SK-N-SH (cell line): ENCODE results near the gene WWTR1. TPM values are rescaled to one million over a fixed set of nuclear protein-coding genes. Genes with fewer than 3 reads are reported as not detected.
A peak's percentile ranks its signal among the peaks of the same experiment; 100 is the strongest.

Experiments
- CTCF ChIA-PET: fragments of 300-600, 350-600 bp; formaldehyde crosslinking; extraction: SDS; loops from one replicate; lab custom pipeline; 2021; lab: Yijun Ruan, JAX
- POLR2A ChIA-PET: fragments of 350-600 bp; sonication (Branson Sonifier 250); formaldehyde crosslinking; extraction: SDS; loops from one replicate; lab custom pipeline; 2020; ENCODE audit warnings: antibody characterized with exemption, inconsistent platforms; lab: Yijun Ruan, JAX
- DNase-seq: peaks from one replicate; pipeline ENCODE4 v3.0.0; 2012
- H2AFZ ChIP-seq: fragments of 200-600 bp; sonication (generic); 2 replicates; pipeline ENCODE4 v1.8.1; 2016; ENCODE audit warnings: antibody characterized with exemption, mild to moderate bottlenecking, low read depth
- H3F3A ChIP-seq: fragments of 200-600 bp; sonication (generic); replicated peaks from 2 replicates; pipeline ENCODE3; 2016; ENCODE audit warnings: antibody characterized with exemption, mild to moderate bottlenecking; ENCODE audit not compliant: insufficient read depth
- H3K27ac ChIP-seq, 2 experiments: fragments of 200-500 bp in 1 of 2; fragments of 200-600 bp in 1 of 2; sonication (Bioruptor generic) in 1 of 2; sonication (generic), shearing (Covaris generic) in 1 of 2; 2 replicates each; pipeline versions ENCODE4 v1.5.1 to v1.6.1; 2014 to 2016; ENCODE audit warnings: low read depth in 2 of 2, inconsistent platforms in 1 of 2, low read length in 1 of 2, mild to moderate bottlenecking in 1 of 2, mixed read lengths in 1 of 2
- H3K27me3 ChIP-seq: fragments of 200-600 bp; sonication (generic), shearing (Covaris generic); 2 replicates; pipeline ENCODE4 v1.6.1; 2016; ENCODE audit warnings: mixed run types; ENCODE audit not compliant: insufficient read depth
- H3K36me3 ChIP-seq, 2 experiments: fragments of 200-500 bp in 1 of 2; fragments of 200-600 bp in 1 of 2; sonication (Bioruptor generic) in 1 of 2; sonication (generic) in 1 of 2; replicated peaks in 1 of 2; 2 replicates each; pipeline versions ENCODE3 to v1.5.1; 2014 to 2016; ENCODE audit warnings: low read length in 1 of 2, mild to moderate bottlenecking in 1 of 2; ENCODE audit not compliant: insufficient read depth in 2 of 2, control insufficient read depth in 1 of 2
- H3K4me1 ChIP-seq, 2 experiments: fragments of 200-500 bp in 1 of 2; fragments of 200-600 bp in 1 of 2; sonication (Bioruptor generic) in 1 of 2; sonication (generic), shearing (Covaris generic) in 1 of 2; 2 replicates each; pipeline versions ENCODE4 v1.5.1 to v1.6.1; 2014 to 2016; ENCODE audit warnings: low read depth in 1 of 2, low read length in 1 of 2, mixed run types in 1 of 2; ENCODE audit not compliant: insufficient read depth in 2 of 2, control insufficient read depth in 1 of 2
- H3K4me2 ChIP-seq: fragments of 200-600 bp; sonication (generic), shearing (Covaris generic); 2 replicates; pipeline ENCODE4 v1.6.1; 2017; ENCODE audit warnings: mixed run types
- H3K4me3 ChIP-seq, 2 experiments: fragments of 200-500 bp in 1 of 2; fragments of 200-600 bp in 1 of 2; sonication (Bioruptor generic) in 1 of 2; sonication (generic), shearing (Covaris generic) in 1 of 2; 2 replicates each; pipeline versions ENCODE4 v1.5.1 to v1.8.1; 2014 to 2016; ENCODE audit warnings: low read depth in 2 of 2, inconsistent platforms in 1 of 2, low read length in 1 of 2, mild to moderate bottlenecking in 1 of 2, mixed read lengths in 1 of 2, moderate library complexity in 1 of 2
- H3K79me2 ChIP-seq: fragments of 200-600 bp; sonication (generic); 2 replicates; pipeline ENCODE4 v1.8.1; 2017; ENCODE audit warnings: mild to moderate bottlenecking; ENCODE audit not compliant: insufficient read depth
- H3K9ac ChIP-seq: fragments of 200-600 bp; sonication (generic); 2 replicates; pipeline ENCODE4 v1.6.1; 2017; ENCODE audit warnings: mixed run types
- H3K9me2 ChIP-seq: fragments of 200-600 bp; sonication (generic); 2 replicates; pipeline ENCODE4 v1.6.1; 2017; ENCODE audit warnings: mixed run types
- H3K9me3 ChIP-seq: fragments of 200-600 bp; sonication (generic); 2 replicates; pipeline ENCODE4 v1.6.1; 2017; ENCODE audit warnings: mixed run types, mild to moderate bottlenecking, moderate library complexity
- H4K20me1 ChIP-seq: fragments of 200-600 bp; sonication (generic); 2 replicates; pipeline ENCODE4 v1.6.1; 2017; ENCODE audit warnings: mild to moderate bottlenecking, mixed run types; ENCODE audit not compliant: insufficient read depth
- CTCF ChIP-seq: fragments of 200-600 bp; sonication (generic); IDR thresholded peaks from 2 replicates; pipeline ENCODE4 v1.6.1; 2017; ENCODE audit warnings: antibody characterized with exemption, mild to moderate bottlenecking, moderate library complexity
- EZH2phosphoT487 ChIP-seq: fragments of 200-600 bp; sonication (generic); IDR thresholded peaks from 2 replicates; pipeline ENCODE4 v1.6.1; 2017; ENCODE audit warnings: low read depth, mixed run types, mild to moderate bottlenecking, antibody characterized with exemption, moderate library complexity, borderline replicate concordance
- FOSL2 ChIP-seq: IDR thresholded peaks from 2 replicates; pipeline ENCODE4 v1.4.0; 2012; ENCODE audit warnings: low read depth, mild to moderate bottlenecking, moderate library complexity, borderline replicate concordance
- FOXJ3 ChIP-seq: sonication (generic); formaldehyde crosslinking; IDR thresholded peaks from 2 replicates; pipeline ENCODE4 v1.5.1; 2020; ENCODE audit warnings: mild to moderate bottlenecking, missing genetic modification reagents
- GABPA ChIP-seq: IDR thresholded peaks from 2 replicates; pipeline ENCODE4 v1.4.0; 2012; ENCODE audit warnings: low read depth, mild to moderate bottlenecking
- JUND ChIP-seq: IDR thresholded peaks from 2 replicates; pipeline ENCODE4 v1.4.0; 2012
- PBX3 ChIP-seq: IDR thresholded peaks from 2 replicates; pipeline ENCODE4; 2012
- POLR2AphosphoS5 ChIP-seq: IDR thresholded peaks from 2 replicates; pipeline ENCODE4 v1.6.1; 2012; ENCODE audit warnings: low read depth, low read length
- REST ChIP-seq: IDR thresholded peaks from 2 replicates; pipeline ENCODE4 v1.6.1; 2012; ENCODE audit warnings: mild to moderate bottlenecking, low read depth, low read length, moderate library complexity
- SMC3 ChIP-seq: IDR thresholded peaks from 2 replicates; pipeline ENCODE4 v1.6.1; 2012; ENCODE audit warnings: low read depth, low read length, improper control_type of control experiment
- WGBS: methylation state at CpG from one replicate; pipeline ENCODE4 v1.1.6; 2017; ENCODE audit warnings: low lambda C conversion rate; 5-methylcytosine and 5-hydroxymethylcytosine counted together
- polyA plus RNA-seq, 3 experiments: library from polyadenylated mRNA; depleted of rRNA; stranded (reverse); fragments of >200 nt; gene quantifications; 2 replicates each; pipeline ENCODE4 v1.2.3, GENCODE V29; 2012

The WWTR1 gene
- polyA plus RNA-seq, 1 of the 3 experiments (the other 2 are of a cell fraction): 60.6 TPM

GRCh38 chr3:149688122-149688757, 30.4 kb upstream of the WWTR1 start (continued):
- TF ChIP-seq CTCF (no peak), EZH2phosphoT487 (no peak)

GRCh38 chr3:149686996-149687395, 29.2 kb upstream of the WWTR1 start:
- no peaks in the 10 kb centered on the region for H3K9me2 ChIP-seq
- TF ChIP-seq SMC3 (no peak), PBX3 (no peak), JUND (no peak), FOSL2 (no peak), FOXJ3 (CRISPR knock-in tag) (no peak)
- TF ChIP-seq, all 33 proteins: peak for 0
- ChIA-PET CTCF (interaction anchor here (1.1 to 2.1 kb wide), 3 partner anchors 18 to 30 kb away, joined by 3 to 7 read pairs (median 3); no protein-coding TSS in a partner anchor), POLR2A (no interaction called here)
- Histone ChIP-seq H3K27me3 (no peaks in the 10 kb centered on the region), H3F3A (no peaks in the 10 kb centered on the region), H3K79me2 (no peaks in the 10 kb centered on the region), H3K4me1 (no peaks in the 10 kb centered on the region), H3K4me3 (no peak overlapping the region), H2AFZ (no peak overlapping the region), H4K20me1 (no peaks in the 10 kb centered on the region), H3K36me3 (peaks cover 0 to 2% of the 10 kb centered on the region in 2 experiments), H3K9me3 (no peaks in the 10 kb centered on the region), H3K9ac (no peak overlapping the region), H3K4me2 (no peak overlapping the region), H3K27ac (no peak overlapping the region)
- WGBS: 85% methylated on average over 2 of the region's 2 CpGs
- no peak for DNase-seq

- H3K9me3 ChIP-seq: no peaks in the 10 kb centered on the region
- H3K9me2 ChIP-seq: no peaks in the 10 kb centered on the region
- TF ChIP-seq REST (0 out of 2 replicates have a peak, but pooled peaks have one; percentile 30), POLR2AphosphoS5 (no peak), GABPA (no peak), SMC3 (no peak), PBX3 (no peak)
- TF ChIP-seq, all 33 proteins: peak for 1
- ChIA-PET POLR2A (no interaction called here), CTCF (interaction anchor here (0.9 kb wide), 1 partner anchor 148 kb away, joined by 3 read pairs; no protein-coding TSS in a partner anchor)
- Histone ChIP-seq H3K36me3 (no peaks in the 10 kb centered on the region), H3K27me3 (no peaks in the 10 kb centered on the region), H2AFZ (no peak overlapping the region), H3K4me2 (no peak overlapping the region), H3K4me3 (no peak overlapping the region), H3K4me1 (no peaks in the 10 kb centered on the region; a peak in 1 of 4 replicates), H3F3A (no peaks in the 10 kb centered on the region), H4K20me1 (no peaks in the 10 kb centered on the region), H3K79me2 (no peaks in the 10 kb centered on the region), H3K27ac (no peak overlapping the region), H3K9ac (no peak overlapping the region)
- WGBS: 74% methylated on average over 7 of the region's 7 CpGs
- no peak for DNase-seq
Measured at GRCh38 chr3:149678351-149678950, 20.6 kb upstream of the WWTR1 start.
